ENCODE measurements around the gene NMD3.
"Not testable (repeated sequence)": the region's sequence is repeated elsewhere in the genome, so short reads cannot be mapped to it uniquely, and the experiment has no call there.

Gene NMD3

GRCh38 chr3:161272524-161272923, 51.4 kb downstream of the NMD3 start:
- Histone ChIP-seq H3K9me3 (ENCODE audit: insufficient read depth, low read length) (no peaks in the 10 kb centered on the region), H3K79me2 (ENCODE audit: low read length) (no peaks in the 10 kb centered on the region), H3K27me3 (ENCODE audit: low read depth, low read length) (no peaks in the 10 kb centered on the region), H3K9ac (ENCODE audit: low read length) (no peak overlapping the region), H3K4me3 (ENCODE audit: low read length) (no peak overlapping the region), H3K4me1 (ENCODE audit: low read length) (no peaks in the 10 kb centered on the region), H3K27ac (ENCODE audit: low read length) (no peak overlapping the region), H3K4me2 (ENCODE audit: low read length) (no peak overlapping the region), H4K20me1 (ENCODE audit: insufficient read depth, low read length) (no peaks in the 10 kb centered on the region), H2AFZ (ENCODE audit: low read depth, low read length) (no peak overlapping the region), H3K36me3 (replicated peaks; ENCODE audit: low read depth, low read length) (peaks cover 11% of the 10 kb centered on the region)
- TF ChIP-seq CTCF (IDR thresholded peaks at IDR 0.05; ENCODE audit: low read depth, low read length) (no peak), EZH2phosphoT487 (IDR thresholded peaks at IDR 0.05; ENCODE audit: low read depth) (no peak)

- no peaks in the 10 kb centered on the region for H3K79me2 ChIP-seq (ENCODE audit: low read length)
- TF ChIP-seq EZH2phosphoT487 (IDR thresholded peaks at IDR 0.05; ENCODE audit: low read depth) (no peak), CTCF (IDR thresholded peaks at IDR 0.05; ENCODE audit: low read depth, low read length) (peak; percentile 79)
- no peak overlapping the region for H3K27ac ChIP-seq (ENCODE audit: low read length)
- H3K4me3 ChIP-seq (ENCODE audit: low read length): no peak overlapping the region
- H3K27me3 ChIP-seq (ENCODE audit: low read depth, low read length): no peaks in the 10 kb centered on the region
- no peak overlapping the region for H2AFZ ChIP-seq (ENCODE audit: low read depth, low read length)
- H3K4me2 ChIP-seq (ENCODE audit: low read length): no peak overlapping the region
- no peaks in the 10 kb centered on the region for H3K9me3 ChIP-seq (ENCODE audit: insufficient read depth, low read length)
- no peak overlapping the region for H3K9ac ChIP-seq (ENCODE audit: low read length)
- no peaks in the 10 kb centered on the region for H3K4me1 ChIP-seq (ENCODE audit: low read length)
- H4K20me1 ChIP-seq (ENCODE audit: insufficient read depth, low read length): no peaks in the 10 kb centered on the region
- H3K36me3 ChIP-seq (replicated peaks; ENCODE audit: low read depth, low read length): peaks cover 14% of the 10 kb centered on the region
These were observed 52.6 kb downstream of the NMD3 start for GRCh38 chr3:161273589-161274218.

- Histone ChIP-seq H3K4me1 (ENCODE audit: low read length) (no peaks in the 10 kb centered on the region), H3K9me3 (ENCODE audit: insufficient read depth, low read length) (no peaks in the 10 kb centered on the region), H3K4me3 (ENCODE audit: low read length) (no peak overlapping the region), H3K36me3 (replicated peaks; ENCODE audit: low read depth, low read length) (peaks cover 14% of the 10 kb centered on the region), H3K4me2 (ENCODE audit: low read length) (no peak overlapping the region), H3K27me3 (ENCODE audit: low read depth, low read length) (no peaks in the 10 kb centered on the region), H3K27ac (ENCODE audit: low read length) (no peak overlapping the region), H4K20me1 (ENCODE audit: insufficient read depth, low read length) (no peaks in the 10 kb centered on the region), H3K9ac (ENCODE audit: low read length) (no peak overlapping the region), H3K79me2 (ENCODE audit: low read length) (no peaks in the 10 kb centered on the region), H2AFZ (ENCODE audit: low read depth, low read length) (no peak overlapping the region)
- TF ChIP-seq CTCF (IDR thresholded peaks at IDR 0.05; ENCODE audit: low read depth, low read length): peak; percentile 78
- no peak for TF ChIP-seq EZH2phosphoT487 (IDR thresholded peaks at IDR 0.05; ENCODE audit: low read depth)
These were observed 53.7 kb downstream of the NMD3 start for GRCh38 chr3:161274691-161275298.

GRCh38 chr3:161275919-161276318, 54.8 kb downstream of the NMD3 start:
- Histone ChIP-seq H3K27ac (ENCODE audit: low read length) (no peak overlapping the region), H3K4me2 (ENCODE audit: low read length) (no peak overlapping the region), H3K4me1 (ENCODE audit: low read length) (no peaks in the 10 kb centered on the region), H3K27me3 (ENCODE audit: low read depth, low read length) (no peaks in the 10 kb centered on the region), H3K79me2 (ENCODE audit: low read length) (no peaks in the 10 kb centered on the region), H3K9me3 (ENCODE audit: insufficient read depth, low read length) (no peaks in the 10 kb centered on the region), H3K9ac (ENCODE audit: low read length) (no peak overlapping the region), H3K4me3 (ENCODE audit: low read length) (no peak overlapping the region), H4K20me1 (ENCODE audit: insufficient read depth, low read length) (no peaks in the 10 kb centered on the region), H3K36me3 (replicated peaks; ENCODE audit: low read depth, low read length) (peaks cover 14% of the 10 kb centered on the region), H2AFZ (ENCODE audit: low read depth, low read length) (no peak overlapping the region)
- TF ChIP-seq CTCF (IDR thresholded peaks at IDR 0.05; ENCODE audit: low read depth, low read length): no peak
- TF ChIP-seq EZH2phosphoT487 (IDR thresholded peaks at IDR 0.05; ENCODE audit: low read depth): no peak

DNA sequence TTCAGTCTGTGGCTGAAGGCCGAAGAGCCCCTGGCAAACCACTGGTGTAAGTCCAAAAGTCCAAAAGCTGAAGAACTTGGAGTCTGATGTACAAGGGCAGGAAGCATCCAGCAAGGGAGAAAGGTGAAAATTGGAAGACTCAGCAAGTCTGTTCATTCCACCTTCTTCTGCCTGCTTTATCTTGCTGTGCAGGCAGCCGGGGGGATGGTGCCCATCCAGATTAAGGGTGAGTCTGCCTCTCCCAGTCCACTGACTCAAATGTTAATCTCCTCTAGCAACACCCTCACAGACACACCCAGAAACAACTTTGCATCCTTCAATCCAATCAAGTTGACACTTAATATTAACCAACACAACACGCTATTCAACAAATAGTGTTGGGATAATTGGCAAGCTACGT, 61.3 kb downstream of the NMD3 start:
- H3K4me1 ChIP-seq (ENCODE audit: low read length); H3K9ac ChIP-seq (ENCODE audit: low read length); H3K36me3 ChIP-seq (replicated peaks; ENCODE audit: low read depth, low read length); H3K27me3 ChIP-seq (ENCODE audit: low read depth, low read length); H3K79me2 ChIP-seq (ENCODE audit: low read length); H3K27ac ChIP-seq (ENCODE audit: low read length); H2AFZ ChIP-seq (ENCODE audit: low read depth, low read length); H3K9me3 ChIP-seq (ENCODE audit: insufficient read depth, low read length); H3K4me2 ChIP-seq (ENCODE audit: low read length); H3K4me3 ChIP-seq (ENCODE audit: low read length); H4K20me1 ChIP-seq (ENCODE audit: insufficient read depth, low read length): not testable (repeated sequence)

All from OCI-LY3 (cell line).